WERI-Rb-1 (cell line): ENCODE measurements around the gene ATOH1.

Experiments used
- DNase-seq: peaks from one replicate; pipeline ENCODE4 v3.0.0-alpha.2; 2020
- H3K27ac ChIP-seq: fragments of 250-450 bp; sonication (Bioruptor Pico); 2 replicates; pipeline ENCODE4 v1.5.1; 2020; ENCODE audit warnings: mild to moderate bottlenecking, moderate library complexity
- H3K27me3 ChIP-seq: fragments of 250-450 bp; sonication (Bioruptor Pico); 2 replicates; pipeline ENCODE4 v1.5.1; 2021; ENCODE audit warnings: mild to moderate bottlenecking, low read depth, moderate library complexity; ENCODE audit not compliant: insufficient read depth, severe bottlenecking
- H3K36me3 ChIP-seq: fragments of 250-450 bp; sonication (Bioruptor Pico); 2 replicates; pipeline ENCODE4 v1.5.1; 2020; ENCODE audit warnings: mild to moderate bottlenecking, moderate library complexity
- H3K4me3 ChIP-seq: 2 replicates; pipeline ENCODE4 v1.5.1; 2011; ENCODE audit warnings: low read depth, mild to moderate bottlenecking, control low read depth, low read length
- H3K9me3 ChIP-seq: fragments of 250-450 bp; sonication (Bioruptor Pico); 2 replicates; pipeline ENCODE4 v1.5.1; 2021; ENCODE audit warnings: mild to moderate bottlenecking, moderate library complexity; ENCODE audit not compliant: severe bottlenecking
- TF ChIP-seq, protein P1 (sequence below): IDR thresholded peaks from 2 replicates; pipeline ENCODE4 v1.5.1; 2011; ENCODE audit warnings: low read depth, mild to moderate bottlenecking, control low read depth, inconsistent platforms, low read length

Gene ATOH1, protein sequence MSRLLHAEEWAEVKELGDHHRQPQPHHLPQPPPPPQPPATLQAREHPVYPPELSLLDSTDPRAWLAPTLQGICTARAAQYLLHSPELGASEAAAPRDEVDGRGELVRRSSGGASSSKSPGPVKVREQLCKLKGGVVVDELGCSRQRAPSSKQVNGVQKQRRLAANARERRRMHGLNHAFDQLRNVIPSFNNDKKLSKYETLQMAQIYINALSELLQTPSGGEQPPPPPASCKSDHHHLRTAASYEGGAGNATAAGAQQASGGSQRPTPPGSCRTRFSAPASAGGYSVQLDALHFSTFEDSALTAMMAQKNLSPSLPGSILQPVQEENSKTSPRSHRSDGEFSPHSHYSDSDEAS

DNA sequence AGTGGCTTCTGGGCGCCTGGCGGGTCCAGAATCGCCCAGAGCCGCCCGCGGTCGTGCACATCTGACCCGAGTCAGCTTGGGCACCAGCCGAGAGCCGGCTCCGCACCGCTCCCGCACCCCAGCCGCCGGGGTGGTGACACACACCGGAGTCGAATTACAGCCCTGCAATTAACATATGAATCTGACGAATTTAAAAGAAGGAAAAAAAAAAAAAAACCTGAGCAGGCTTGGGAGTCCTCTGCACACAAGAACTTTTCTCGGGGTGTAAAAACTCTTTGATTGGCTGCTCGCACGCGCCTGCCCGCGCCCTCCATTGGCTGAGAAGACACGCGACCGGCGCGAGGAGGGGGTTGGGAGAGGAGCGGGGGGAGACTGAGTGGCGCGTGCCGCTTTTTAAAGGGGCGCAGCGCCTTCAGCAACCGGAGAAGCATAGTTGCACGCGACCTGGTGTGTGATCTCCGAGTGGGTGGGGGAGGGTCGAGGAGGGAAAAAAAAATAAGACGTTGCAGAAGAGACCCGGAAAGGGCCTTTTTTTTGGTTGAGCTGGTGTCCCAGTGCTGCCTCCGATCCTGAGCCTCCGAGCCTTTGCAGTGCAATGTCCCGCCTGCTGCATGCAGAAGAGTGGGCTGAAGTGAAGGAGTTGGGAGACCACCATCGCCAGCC lies at the start of gene ATOH1:
ATOH1 (plus strand) TSS at position 422 of the 663 bp plus-strand sequence; CDS start at position 596, 174 bp downstream.
- Histone ChIP-seq H3K27ac (no peak within 1 kb of the TSS), H3K4me3 (peak within 1 kb of the TSS; percentile 66)
- DNase-seq, result peak; percentile 52

DNA sequence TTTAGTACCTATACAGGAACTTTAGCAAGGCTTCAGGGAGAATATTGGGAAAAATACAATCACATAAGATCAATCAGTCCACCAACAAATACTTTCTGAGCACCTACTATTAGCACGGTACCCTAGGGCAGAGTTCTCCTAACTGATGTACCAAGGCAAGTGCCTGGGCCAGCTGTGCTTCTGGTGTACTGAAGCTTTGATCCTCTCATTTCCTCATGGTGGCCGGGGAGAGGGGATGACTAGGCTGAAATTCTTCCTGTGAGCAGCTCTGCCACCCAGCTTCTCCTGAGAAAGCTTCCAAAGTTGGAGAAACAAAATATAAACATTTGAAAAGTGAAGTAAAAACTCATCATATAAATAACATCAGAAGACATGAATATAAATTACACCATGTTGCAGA lies 49.3 kb upstream of the ATOH1 start:
- no peaks in the 10 kb centered on the region for H3K27me3 ChIP-seq
- H3K9me3 ChIP-seq, result no peaks in the 10 kb centered on the region
- TF ChIP-seq, protein P1, sequence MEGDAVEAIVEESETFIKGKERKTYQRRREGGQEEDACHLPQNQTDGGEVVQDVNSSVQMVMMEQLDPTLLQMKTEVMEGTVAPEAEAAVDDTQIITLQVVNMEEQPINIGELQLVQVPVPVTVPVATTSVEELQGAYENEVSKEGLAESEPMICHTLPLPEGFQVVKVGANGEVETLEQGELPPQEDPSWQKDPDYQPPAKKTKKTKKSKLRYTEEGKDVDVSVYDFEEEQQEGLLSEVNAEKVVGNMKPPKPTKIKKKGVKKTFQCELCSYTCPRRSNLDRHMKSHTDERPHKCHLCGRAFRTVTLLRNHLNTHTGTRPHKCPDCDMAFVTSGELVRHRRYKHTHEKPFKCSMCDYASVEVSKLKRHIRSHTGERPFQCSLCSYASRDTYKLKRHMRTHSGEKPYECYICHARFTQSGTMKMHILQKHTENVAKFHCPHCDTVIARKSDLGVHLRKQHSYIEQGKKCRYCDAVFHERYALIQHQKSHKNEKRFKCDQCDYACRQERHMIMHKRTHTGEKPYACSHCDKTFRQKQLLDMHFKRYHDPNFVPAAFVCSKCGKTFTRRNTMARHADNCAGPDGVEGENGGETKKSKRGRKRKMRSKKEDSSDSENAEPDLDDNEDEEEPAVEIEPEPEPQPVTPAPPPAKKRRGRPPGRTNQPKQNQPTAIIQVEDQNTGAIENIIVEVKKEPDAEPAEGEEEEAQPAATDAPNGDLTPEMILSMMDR, result no peak
- no peak overlapping the region for H3K4me3 ChIP-seq
- DNase-seq, result no peak
- H3K36me3 ChIP-seq, result no peaks in the 10 kb centered on the region
- H3K27ac ChIP-seq, result no peak overlapping the region

More for the DNA sequence above, at the start of gene ATOH1:
- Histone ChIP-seq H3K36me3 (no peaks in the 10 kb centered on the region), H3K27me3 (peaks cover 73% of the 10 kb centered on the region), H3K9me3 (no peaks in the 10 kb centered on the region)
- TF ChIP-seq, protein P1, result no peak

DNA sequence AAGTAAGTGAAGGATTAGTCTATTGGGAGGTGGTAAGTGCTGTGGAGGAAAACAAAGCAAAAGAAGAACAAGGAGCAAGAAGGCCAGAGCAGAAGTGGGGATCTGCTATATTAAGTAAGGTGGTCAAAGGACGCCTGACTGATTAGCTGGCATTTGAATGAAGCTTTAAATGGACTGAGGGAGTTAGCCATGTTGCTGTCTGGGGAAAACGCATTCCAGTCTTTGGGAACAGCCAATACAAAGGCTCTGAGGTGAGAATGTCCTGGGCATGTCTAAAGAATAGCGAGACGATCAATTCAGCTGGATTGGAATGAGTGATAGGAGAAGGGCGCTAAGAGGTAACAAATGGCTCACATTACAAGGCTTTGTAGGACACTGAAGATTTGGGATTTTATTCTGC lies 48.5 kb upstream of the ATOH1 start:
- no peaks in the 10 kb centered on the region for H3K27me3 ChIP-seq
- no peak overlapping the region for H3K4me3 ChIP-seq
- no peak for DNase-seq
- no peaks in the 10 kb centered on the region for H3K36me3 ChIP-seq
- H3K27ac ChIP-seq, result no peak overlapping the region
- TF ChIP-seq, protein P1, result no peak
- H3K9me3 ChIP-seq, result no peaks in the 10 kb centered on the region

DNA sequence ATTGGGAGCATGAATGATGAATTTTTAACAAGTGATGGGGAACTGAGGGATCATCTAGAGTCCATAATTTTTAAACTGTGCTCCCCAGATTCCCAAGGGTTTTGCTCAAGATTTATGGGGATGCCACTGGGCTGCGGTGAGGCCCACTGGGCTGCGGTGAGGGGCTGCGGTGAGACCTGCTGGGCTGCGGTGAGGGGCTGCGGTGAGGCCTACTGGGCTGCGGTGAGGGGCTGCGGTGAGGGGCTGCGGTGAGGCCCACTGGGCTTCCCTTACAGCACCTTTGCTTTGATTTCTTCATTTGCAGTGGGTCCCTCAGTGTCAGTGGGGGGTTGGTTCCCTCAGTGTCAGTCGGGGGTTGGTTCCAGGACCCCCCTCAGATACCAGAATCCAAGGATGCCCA lies 47.4 kb upstream of the ATOH1 start:
- H3K4me3 ChIP-seq, result no peak overlapping the region
- TF ChIP-seq, protein P1, result no peak
- no peaks in the 10 kb centered on the region for H3K27me3 ChIP-seq
- no peak overlapping the region for H3K27ac ChIP-seq
- no peaks in the 10 kb centered on the region for H3K36me3 ChIP-seq
- H3K9me3 ChIP-seq, result no peaks in the 10 kb centered on the region
- no peak for DNase-seq

DNA sequence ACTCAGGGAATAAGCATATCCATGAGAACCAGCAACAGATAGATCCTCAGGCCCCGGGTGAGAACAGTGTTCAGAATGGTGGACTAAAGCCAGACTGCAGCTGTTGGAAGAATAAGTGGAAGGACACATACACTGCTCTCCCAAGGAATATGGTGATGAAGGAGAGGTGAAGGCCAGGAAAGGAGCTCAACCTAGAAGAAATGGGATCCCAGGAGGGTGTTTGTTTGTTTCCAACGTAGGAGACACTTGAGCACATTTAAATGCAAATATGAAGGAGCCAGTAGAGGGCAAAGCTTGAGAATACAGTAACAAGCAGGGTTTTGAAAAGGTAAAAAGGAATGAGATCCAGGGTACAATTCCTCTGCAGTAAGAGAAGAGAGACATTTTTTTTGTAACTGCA lies 42.4 kb upstream of the ATOH1 start:
- no peak overlapping the region for H3K27ac ChIP-seq
- H3K36me3 ChIP-seq, result no peaks in the 10 kb centered on the region
- no peak for DNase-seq
- no peaks in the 10 kb centered on the region for H3K27me3 ChIP-seq
- no peaks in the 10 kb centered on the region for H3K9me3 ChIP-seq
- TF ChIP-seq, protein P1, result no peak
- H3K4me3 ChIP-seq, result no peak overlapping the region
